Prostate gland (tissue), 2 donors: ENCODE measurements around the gene PAFAH1B1.

Experiments
- POLR2AphosphoS5 ChIP-seq: sonication (generic); formaldehyde crosslinking; IDR thresholded peaks from one replicate; pipeline ENCODE4 v1.6.1; 2017; ENCODE audit warnings: antibody characterized with exemption
- TF ChIP-seq, protein P1 (sequence below), 4 experiments: fragments of 200-600 bp in 2 of 4; fragments of 450-650 bp in 2 of 4; sonication (generic) in 2 of 4; IDR thresholded peaks; 1 replicate in 3 of 4; 2 replicates in 1 of 4; pipeline ENCODE4 v1.5.1; 2016 to 2019; ENCODE audit warnings: antibody characterized with exemption in 4 of 4, mild to moderate bottlenecking in 2 of 4, moderate library complexity in 2 of 4

GRCh38 chr17:2704031-2704889 lies 110.8 kb downstream of the PAFAH1B1 start:
- no peak for TF ChIP-seq POLR2AphosphoS5
- TF ChIP-seq, protein P1, sequence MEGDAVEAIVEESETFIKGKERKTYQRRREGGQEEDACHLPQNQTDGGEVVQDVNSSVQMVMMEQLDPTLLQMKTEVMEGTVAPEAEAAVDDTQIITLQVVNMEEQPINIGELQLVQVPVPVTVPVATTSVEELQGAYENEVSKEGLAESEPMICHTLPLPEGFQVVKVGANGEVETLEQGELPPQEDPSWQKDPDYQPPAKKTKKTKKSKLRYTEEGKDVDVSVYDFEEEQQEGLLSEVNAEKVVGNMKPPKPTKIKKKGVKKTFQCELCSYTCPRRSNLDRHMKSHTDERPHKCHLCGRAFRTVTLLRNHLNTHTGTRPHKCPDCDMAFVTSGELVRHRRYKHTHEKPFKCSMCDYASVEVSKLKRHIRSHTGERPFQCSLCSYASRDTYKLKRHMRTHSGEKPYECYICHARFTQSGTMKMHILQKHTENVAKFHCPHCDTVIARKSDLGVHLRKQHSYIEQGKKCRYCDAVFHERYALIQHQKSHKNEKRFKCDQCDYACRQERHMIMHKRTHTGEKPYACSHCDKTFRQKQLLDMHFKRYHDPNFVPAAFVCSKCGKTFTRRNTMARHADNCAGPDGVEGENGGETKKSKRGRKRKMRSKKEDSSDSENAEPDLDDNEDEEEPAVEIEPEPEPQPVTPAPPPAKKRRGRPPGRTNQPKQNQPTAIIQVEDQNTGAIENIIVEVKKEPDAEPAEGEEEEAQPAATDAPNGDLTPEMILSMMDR (IDR thresholded peaks at IDR 0.05) = no peak
